Breast epithelium (tissue), 3 donors: ENCODE data around the gene TPSAB1.

Experiments
- POLR2A ChIP-seq: fragments of 450-650 bp; IDR thresholded peaks from one replicate; pipeline ENCODE4 v1.6.1; 2016; ENCODE audit warnings: antibody characterized with exemption, mild to moderate bottlenecking, moderate library complexity
- POLR2AphosphoS5 ChIP-seq, 3 donors: sonication (generic); formaldehyde crosslinking; IDR thresholded peaks; one replicate each; pipeline ENCODE4 v1.6.1; 2017; ENCODE audit warnings: antibody characterized with exemption in 3 of 3
- TF ChIP-seq, protein P1 (sequence below), 3 donors: fragments of 450-650 bp; IDR thresholded peaks; one replicate each; pipeline ENCODE4 v1.5.1; 2016 to 2017; ENCODE audit warnings: antibody characterized with exemption in 3 of 3, mild to moderate bottlenecking in 3 of 3, moderate library complexity in 3 of 3

DNA sequence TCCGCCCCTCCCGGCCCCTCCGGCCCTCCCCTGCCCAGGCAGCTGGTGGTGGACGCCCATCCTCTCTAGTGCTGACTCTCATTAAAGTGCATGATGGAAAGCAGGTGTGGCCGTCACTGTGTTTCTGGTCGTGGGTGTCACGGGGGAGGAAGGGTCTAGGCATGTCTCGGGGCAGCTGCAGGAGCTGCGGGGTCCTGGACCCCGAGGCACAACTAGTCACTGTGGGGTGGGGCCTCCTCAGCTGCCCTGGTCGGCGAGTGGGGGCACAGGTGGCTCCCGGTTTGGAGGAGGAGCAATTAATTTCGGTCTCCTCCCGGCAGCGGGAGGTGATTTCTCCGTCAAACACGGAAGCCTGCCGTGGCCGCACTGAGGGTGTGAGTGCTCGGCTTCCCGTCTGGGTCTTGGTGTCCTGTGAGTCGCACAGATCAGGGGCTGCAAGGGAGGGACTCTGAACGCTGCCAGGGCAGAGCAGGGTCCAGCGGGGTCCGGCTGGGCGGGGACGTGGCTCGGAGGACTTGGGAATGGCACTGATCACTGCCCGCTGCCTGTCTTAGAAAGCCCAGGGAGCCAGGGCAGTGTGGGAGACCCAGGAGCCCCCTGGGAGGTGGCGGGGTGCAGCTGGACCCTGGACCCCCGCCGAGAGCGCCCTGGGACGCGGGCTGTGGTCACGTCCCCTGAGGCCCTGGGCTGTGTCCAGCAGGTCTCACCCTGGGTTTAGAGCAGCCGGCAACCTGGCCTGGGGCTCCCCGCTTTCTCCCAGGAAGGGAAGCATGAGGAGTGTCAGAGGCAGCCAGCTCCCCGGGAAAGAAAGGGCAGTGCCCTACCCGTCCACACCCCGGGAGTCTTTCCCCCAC lies 18.6 kb downstream of the TPSAB1 start:
- TF ChIP-seq, protein P1, sequence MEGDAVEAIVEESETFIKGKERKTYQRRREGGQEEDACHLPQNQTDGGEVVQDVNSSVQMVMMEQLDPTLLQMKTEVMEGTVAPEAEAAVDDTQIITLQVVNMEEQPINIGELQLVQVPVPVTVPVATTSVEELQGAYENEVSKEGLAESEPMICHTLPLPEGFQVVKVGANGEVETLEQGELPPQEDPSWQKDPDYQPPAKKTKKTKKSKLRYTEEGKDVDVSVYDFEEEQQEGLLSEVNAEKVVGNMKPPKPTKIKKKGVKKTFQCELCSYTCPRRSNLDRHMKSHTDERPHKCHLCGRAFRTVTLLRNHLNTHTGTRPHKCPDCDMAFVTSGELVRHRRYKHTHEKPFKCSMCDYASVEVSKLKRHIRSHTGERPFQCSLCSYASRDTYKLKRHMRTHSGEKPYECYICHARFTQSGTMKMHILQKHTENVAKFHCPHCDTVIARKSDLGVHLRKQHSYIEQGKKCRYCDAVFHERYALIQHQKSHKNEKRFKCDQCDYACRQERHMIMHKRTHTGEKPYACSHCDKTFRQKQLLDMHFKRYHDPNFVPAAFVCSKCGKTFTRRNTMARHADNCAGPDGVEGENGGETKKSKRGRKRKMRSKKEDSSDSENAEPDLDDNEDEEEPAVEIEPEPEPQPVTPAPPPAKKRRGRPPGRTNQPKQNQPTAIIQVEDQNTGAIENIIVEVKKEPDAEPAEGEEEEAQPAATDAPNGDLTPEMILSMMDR (IDR thresholded peaks at IDR 0.05) = no peak
- TF ChIP-seq POLR2A (no peak), POLR2AphosphoS5 (IDR thresholded peaks at IDR 0.05) (no peak)
